SKM-1 (cell line): ENCODE data around the gene C11orf86.

ENCODE experiments used
- DNase-seq: peaks from one replicate; lab custom pipeline; 2025; ENCODE audit not compliant: unreplicated experiment; lab: John Stamatoyannopoulos, UW

C11orf86 gene

DNA sequence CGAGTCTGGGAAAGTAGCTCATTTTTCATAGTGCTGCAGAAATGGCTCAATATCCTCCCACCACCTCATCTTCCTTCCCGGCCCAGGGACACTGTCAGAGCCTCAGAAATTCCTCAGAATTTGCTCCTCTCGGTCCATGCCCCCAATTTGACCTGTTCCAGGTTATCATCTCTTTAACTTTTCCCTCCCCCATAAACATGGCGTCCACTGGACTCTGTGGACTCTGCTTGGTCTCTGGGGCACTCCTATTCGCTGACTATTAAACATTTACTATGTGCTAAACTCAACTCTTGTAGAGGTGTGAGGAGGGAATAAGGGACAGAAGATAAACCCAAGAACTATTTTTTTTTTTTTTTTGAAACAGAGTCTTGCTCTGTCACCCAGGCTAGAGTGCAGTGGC is 8.8 kb upstream of the C11orf86 start:
- DNase-seq, result no peak

DNA sequence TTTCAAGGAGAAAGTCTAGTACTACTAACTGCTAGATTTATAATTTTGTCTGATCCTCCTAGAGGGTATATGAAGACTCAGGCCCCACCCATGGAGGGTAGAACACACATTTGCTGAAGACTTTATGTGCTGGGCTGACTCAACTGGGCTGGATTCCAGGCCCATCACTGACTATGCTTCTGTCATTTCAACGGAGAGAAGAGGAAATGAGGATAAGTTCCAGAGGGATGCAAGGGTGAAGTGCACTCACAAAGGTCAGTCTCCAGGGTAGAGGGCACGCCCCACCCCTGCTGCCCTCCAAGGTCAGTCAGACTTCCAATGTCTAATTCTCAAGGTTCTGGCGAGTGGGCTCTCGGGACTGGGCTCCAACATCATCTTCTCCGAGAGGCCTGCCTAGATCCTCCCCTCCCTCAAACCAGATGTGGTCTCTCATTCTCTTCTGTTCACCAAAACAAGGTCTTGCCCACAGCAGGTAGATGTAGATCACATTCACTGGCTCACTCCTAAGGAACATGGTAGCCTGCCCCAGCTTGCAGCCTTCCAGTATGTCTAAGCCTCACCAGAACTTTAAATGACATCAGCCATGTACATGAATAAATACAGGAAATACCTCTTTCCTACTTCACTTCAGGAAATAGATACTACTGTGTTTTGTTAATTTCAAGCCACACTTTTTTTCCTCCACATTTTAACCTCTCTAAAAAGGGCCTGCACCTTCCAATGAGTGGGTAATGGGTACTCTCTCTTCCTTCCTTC is 7.3 kb upstream of the C11orf86 start:
- DNase-seq, result no peak

DNA sequence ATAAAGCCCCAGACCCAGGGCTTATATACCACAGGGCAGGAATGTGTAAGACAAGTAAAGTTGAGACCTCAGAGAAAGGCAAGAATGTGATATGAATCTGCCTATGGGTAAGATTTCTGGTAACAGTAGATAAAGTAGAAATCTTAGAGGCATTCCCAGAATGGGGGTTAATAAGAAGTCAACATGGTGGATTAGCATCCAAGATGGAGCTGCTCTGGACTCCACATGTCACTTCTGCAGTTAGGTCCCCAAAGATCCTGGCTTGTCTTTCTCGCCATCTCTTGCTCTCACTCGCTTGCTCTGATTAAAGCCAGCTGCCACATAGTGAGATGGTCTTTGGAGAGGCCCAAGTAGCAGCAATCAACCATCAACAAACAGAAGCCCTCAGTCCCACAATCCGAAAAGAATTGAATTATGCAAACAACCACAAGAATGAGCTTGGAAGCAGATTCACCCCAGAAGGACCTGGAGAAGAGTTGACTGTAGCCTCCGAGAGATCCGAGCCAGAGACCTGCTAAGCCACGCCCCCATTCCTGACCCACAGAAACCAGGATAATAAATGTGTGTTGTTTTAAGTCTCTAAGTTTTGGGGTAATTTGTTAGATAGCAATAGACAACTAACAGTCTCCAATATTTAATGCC is 5.4 kb upstream of the C11orf86 start:
- DNase-seq, result no peak

DNA sequence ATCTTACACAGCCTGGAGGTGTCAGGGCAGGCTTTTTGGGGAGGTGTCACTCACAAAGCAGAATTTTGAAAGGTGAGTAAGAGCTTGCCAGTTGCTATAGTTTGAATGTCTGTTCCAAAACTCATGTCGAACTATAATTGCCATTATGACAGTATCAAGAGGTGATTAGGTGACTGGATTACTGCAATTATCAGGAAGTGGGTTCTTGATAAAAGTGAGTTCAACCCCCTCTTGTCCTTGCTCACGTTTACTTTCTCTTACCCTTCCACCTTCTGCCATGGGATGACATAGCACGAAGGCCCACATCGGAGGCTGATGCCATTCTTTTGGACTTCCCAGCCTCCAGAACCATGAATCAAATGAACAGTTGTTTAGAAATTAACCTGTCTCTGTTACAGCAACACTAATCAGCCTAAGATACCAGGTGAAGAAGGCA is 4.7 kb upstream of the C11orf86 start:
- DNase-seq, result no peak

DNA sequence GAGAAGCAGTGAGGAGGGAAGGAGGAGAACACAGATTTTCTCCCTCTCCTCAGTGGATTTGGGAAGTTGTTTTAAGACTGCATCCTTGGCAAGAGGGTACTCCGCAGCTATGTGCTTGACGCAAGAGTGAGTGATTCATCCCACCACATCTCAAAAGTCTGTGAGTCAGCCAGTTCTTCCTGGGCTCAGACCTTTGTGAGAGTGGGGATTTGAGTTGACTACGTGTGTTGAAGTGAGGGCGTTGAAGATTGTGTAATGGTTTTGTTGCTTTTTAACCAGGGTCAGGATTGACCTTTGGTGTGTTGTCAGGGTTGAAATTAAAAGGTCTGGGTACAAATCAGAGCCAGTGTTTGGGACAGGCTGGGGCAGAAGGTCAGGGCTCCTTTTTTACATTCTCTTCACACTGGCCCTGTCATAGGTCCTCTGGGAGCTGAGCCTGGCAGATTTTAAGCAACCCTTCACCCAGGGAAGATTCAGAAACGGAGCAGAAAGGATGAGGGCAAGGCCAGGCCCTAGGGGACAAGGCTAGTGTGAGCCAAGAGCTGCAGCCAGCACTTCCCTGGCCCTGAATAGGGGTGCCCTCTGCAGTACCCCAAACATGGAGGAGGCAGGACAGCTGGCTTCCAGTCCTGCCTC is 4.2 kb upstream of the C11orf86 start:
- peak; percentile 54 for DNase-seq

DNA sequence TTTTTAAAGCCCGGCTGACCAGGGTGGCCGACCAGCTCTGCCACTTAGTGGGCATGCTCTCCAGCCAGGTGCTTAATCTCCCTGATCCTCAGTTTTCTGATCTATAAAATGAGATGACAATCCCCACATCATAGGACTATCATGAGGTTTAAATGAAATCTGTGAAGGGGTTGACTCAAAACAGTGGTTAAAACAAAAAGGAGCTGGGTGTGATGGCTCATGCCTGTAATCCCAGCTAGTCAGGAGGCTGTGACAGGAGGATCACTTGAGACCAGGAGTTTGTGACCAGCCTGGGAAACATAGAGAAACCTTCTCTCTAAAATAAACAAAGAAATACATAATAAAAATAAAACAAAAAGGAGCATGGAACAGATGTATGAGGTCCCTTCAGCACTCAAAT is 3.6 kb upstream of the C11orf86 start:
- DNase-seq, result no peak

DNA sequence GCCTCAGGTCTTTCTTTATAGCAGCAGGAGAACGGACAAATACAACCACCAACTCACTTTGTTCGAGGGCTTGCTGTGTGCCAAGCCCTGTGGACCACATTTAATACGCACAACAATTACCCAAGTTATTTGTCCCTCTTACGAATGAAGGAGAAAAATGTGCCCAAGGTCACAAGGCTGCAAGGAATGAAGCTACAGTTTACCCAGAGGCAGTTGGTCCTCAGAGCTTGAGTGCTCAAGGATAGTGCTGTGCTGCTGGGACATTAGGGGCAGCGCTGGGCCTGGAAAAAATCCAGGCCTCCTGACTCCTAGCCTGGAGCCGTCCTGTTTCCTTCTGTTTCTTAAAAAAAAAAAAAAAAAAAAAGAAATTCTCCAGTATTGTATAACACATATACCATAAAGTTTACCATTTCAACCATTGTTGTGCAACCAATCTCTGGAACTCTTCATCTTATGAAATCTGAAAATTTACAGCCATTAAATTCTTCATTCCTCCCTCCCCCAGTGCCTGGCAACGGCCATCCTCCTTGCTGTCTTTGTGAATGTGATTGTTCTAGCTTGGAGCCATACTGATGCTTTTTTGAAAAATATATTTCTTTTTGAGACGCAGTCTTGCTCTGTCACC is 1.0 kb upstream of the C11orf86 start:
- DNase-seq, result no peak

DNA sequence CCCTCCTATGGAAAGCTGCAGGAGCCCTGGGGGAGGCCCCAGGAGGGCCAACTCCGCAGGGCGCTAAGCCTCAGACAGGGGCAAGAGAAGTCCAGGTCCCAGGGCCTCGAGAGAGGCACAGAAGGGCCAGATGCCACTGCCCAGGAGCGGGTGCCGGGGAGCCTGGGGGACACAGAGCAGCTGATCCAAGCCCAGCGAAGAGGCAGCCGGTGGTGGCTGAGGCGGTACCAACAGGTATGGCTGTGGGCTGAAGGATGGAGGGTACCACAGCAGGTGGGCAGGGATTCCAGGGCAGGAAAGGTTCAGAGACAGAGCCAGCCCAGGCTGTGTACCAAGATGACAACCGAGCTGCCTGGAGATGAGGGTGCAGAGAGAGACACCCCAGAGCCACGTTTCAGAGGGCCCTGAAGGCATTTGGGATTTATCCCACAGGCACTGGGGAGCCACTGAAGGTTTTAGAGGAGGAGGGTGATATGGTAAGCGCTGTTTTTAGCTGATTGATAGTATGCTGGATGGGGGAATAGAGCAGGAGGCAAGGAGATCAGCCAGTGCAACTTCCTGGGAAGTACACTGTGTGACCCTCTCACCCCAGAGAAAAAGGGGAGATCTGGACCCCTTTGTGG is 412 bp downstream of the C11orf86 start:
- no peak for DNase-seq

DNA sequence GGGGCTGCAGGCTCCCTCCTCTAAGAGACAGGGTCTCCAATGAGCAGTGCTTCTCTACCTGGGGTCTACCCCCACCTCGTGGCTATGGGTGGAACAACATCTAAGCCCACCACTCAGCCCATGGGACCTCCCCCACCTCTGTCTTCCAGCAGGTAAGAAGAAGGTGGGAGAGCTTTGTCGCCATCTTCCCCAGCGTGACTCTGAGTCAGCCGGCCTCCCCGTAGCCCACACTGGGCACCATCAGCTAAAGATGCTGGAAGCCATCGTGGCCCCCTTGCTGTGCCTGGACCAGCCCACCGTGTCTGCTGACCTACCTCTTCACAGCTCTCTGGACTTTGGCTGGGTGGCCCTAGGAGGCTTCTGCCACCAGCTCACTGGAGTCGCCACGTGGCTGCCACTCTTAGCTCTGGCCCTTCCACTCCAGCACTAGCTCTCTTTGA is 944 bp downstream of the C11orf86 start:
- DNase-seq, result no peak

DNA sequence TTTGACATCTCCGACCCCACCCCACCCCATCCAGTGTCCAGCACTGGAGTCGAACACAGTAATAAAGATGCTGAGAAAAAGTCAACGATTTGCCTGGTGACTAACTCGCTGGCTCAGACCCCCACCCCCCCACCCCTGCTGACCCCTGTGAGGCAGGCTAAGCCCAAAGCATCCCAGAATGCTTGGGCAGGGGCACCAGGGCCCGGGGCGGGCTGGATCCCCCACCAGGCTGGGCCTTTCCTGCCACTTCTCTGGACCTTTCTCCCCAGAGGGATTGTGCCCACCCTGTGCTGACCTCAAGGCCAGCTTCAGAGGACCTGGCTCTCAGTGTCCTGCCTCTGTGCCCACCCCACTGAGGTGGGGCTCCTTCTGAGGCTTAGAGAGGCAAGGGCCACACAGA is 1.8 kb downstream of the C11orf86 start:
- DNase-seq, result no peak

DNA sequence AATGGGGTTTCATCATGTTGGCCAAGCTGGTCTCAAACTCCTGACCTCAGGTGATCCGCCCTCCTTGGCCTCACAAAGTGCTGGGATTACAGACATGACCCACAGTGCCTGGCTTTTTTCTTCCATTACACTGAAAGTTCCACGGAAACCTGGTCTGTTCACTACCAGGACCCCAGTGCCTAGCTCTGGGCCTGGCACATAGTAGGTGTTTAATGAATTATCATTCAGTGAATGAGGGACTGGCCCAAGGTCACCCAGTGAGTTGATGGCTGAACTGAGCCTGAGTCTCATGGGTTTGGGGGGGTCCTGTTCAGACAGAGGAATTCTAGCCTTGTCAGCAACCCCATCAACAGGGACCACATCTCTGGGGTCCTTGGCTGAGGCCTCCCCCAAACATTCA is 3.1 kb downstream of the C11orf86 start:
- DNase-seq, result no peak

DNA sequence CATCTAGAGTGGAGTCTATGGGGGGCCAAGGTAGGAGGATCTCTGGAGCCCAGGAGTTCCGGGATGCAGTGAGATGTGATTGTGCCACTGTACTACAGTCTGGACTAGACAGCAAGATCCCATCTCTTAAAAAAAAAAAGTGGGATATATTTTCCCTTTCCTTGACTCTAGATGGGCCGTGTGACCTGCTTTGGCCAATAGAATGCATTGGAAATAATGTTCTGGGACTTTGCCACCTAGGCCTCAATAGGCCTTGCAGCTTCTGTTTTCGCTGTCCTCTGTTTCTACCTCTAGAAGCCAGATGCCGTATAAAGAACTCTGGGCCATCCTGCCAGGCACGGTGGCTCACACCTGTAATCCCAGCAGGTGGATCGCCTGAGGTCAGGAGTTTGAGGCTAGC is 3.6 kb downstream of the C11orf86 start:
- no peak for DNase-seq

DNA sequence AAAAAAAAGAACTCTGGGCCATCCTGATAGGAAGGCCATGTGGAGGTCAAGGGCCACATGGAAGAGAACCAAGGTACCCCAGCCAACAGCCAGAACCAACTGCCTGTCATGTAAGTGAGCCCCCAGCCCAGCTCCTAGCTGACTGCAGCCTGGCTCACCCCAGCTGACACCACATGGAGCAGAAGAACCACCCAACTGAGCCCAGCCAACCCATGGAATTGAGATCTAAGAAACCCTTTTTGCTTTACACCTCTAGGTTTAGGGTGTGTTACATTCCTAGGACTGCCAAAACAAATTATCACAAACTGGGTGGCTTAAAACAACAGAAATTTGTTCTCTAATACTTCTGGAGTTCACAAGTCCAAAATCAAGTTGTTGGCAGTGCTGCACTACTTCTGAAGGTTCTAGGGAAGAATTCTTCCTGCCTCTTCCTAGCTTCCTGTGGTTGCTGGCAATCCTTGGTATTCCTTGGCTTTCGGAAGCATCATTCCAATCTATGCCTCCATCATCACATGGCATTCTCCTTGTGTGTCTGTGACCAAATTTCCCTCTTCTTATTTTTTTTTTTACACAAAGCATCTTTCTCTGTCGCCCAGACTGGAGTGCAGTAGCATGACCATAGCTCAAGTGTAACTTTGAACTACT is 4.4 kb downstream of the C11orf86 start:
- no peak for DNase-seq

DNA sequence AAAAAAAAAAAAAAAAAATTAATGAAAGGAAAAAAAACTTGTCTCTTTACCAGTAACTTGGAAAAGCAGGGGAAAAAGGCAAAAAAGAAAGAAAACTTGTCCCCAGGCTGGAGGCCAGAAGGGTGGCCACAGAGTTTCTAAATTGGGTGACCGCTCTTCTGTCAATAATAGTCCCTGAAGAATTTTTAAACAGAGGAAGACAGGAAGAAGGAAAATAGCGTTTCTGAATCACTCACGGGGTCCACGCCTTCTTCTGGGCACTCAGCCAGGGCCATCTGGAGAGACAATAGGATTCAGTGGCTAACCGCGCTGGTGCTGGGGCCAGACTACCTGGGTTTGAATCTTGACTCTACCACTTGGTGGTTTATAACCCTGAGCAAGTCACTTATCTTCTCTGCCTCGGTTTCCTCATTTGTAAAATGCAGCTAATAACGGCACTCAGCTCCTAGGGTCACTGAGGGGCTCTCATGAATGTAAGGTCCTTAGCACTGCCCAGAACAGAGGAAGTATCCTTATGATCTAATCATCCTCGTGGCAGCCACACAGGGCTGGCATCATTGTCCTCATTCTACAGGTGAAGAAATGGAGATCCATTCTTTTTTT is 7.0 kb downstream of the C11orf86 start:
- no peak for DNase-seq

DNA sequence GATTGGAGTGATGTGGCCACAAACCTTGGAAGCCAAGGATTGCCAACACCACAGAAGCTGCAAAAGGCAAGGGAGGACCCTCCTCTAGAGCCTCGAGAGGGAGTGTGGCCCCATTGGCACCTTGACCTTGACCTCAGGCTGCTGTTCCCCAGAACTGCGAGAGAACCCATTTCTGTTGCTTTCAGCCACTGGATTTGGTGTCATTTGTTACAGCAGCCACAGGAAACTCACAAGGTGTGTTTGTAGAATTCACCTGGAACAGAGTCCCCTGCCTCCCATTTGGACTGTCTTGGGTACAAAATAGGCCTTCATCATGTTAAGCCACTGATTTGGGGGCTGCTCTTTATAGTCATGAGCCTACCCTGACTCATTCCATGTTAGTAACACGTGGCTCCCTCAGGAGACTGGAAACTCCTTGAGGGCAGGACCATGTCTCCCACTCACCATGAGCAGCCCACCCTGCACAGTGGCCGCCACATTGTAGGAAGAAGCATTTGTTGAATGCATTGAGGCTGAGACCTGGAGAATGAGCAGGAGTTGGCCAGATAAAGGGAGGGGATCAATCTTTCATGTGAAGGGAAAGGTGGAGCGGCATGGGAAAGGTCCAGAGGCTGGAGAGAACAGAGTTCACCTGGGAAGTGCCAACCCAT is 8.3 kb downstream of the C11orf86 start:
- no peak for DNase-seq

DNA sequence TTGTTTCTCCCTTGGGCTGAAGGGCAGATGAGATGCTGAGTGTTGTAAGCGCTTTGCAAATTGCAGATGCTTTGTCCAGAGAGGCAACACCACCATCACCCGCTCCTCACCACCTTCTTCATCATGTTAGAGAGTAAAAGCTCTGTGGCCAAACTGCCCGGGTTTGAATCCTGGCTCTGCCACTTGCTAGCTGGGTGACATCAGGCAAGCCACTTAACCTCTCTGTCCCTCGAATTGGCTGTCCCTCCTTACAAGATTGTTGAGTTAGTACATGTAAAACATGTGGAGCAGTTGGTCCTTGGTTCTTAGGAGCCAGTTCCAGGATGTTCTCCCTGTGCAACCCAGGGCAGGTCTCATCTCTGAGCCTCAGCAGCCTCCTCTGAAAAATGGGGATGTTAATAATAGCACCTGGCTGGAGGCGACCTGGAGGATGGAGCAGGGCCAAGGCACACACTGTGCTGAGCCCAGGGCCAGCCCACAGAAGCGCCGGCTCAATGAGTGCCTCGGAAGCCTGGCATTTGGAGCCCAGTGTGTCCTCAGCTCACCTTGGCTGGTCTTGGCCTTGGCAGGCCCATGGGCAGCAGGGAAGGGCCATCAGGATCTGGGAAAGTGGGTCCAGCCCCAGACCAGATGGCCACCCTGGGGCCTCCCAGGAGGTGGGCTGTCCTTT is 10.5 kb downstream of the C11orf86 start:
- DNase-seq, result no peak

DNA sequence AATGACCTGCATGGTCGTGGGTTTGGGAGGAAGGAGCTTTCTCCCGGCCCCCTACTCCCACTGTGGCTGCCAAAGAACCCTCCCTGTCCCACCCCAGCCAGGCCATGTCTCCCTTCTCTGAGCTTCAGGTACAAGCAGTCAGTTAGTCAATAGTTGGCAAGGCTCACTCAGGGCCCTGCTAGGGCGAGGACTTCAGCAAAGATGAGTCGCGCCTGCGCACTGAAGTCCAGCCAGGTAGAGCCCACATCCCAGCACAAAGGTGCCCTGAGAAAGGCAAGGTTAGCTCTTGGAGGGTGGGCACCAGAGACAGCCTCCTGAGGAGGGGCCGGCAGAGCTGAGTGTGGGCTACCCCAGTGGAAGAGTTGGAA is 11.1 kb downstream of the C11orf86 start:
- DNase-seq, result no peak

DNA sequence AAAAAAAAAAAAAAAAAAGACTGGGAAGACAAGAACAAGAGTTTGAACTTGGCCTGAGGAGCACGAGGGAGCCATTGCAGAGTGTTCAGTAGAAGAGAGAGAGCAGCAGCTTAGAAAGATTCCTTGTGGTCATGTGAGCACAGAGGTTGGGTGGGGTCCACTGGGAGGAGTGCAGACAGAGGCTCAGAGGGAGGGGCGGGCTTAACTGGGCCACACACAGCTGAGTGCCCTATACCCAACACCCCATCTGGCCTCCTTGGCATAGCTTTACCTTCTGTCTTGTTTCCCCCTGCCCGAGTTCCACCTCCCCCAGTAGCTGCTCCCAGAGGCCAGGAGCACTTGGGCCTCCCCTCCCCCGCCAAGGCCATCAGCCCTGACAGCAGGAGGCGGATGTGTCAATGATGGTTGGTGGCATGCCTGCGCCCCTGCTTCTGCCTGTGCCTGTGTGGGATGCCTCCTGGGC is 12.1 kb downstream of the C11orf86 start:
- no peak for DNase-seq

DNA sequence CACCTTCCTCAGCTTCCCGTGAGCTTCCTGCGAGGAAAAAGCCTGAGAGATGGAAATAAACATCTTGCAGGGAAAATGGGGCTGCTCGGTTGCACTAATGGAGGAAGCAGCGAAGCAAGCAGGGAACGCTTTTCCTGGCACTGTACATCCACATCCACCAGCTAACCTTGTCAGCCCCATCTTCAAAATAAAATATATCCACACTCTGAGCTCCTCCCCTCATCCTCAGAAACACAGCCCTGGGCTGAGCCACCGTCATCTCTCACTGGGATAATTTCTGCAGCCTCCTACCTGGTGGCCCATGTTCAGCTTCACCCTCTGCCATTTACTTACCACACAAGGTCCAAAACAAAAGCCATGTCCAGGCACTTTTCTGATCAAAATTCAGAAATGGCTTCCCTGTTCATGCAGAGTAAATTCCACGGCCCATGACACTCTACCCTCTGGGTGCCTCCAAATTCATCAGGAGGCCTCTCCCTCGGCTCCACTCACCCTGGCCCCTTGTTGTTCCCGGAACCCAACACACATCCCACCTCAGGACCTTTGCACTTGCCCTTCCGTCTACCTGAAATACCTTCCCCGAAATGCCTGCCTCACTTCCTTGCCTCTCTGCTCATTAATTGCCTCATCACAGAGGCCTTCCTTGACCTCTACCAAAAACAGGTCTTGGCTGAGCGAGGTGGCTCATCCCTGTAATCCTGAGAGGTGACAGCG is 13.0 kb downstream of the C11orf86 start:
- DNase-seq, result no peak
